ENCODE results near the gene LRRC75A.

- TF ChIP-seq CTCF (IDR thresholded peaks at IDR 0.05) (no peak), POLR2A (IDR thresholded peaks at IDR 0.05) (no peak)
These were observed 19.5 kb downstream of the LRRC75A start for GRCh38 chr17:16472539-16472938.

Measured in thyroid gland (tissue), 4 donors.